HepG2 (cell line): ENCODE measurements around the gene ISY1. TPM values are rescaled to one million over a fixed set of nuclear protein-coding genes. Genes with fewer than 3 reads are reported as not detected.

ENCODE experiments used
- ASH2L ChIP-seq: fragments of 300-600, 200-600 bp; sonication (generic); IDR thresholded peaks from 2 replicates; pipeline ENCODE4 v1.7.0; 2017; ENCODE audit warnings: low read depth, mild to moderate bottlenecking, moderate library complexity, mixed read lengths, low read length; ENCODE audit not compliant: insufficient read length
- DPF2 ChIP-seq: sonication (generic); formaldehyde crosslinking; IDR thresholded peaks from 2 replicates; pipeline ENCODE4 v1.4.0; 2020; ENCODE audit warnings: mild to moderate bottlenecking, low read depth, missing genetic modification reagents, borderline replicate concordance
- HNF1A ChIP-seq, 2 experiments: sonication (generic) in 1 of 2; formaldehyde crosslinking in 1 of 2; IDR thresholded peaks; 2 replicates each; pipeline versions ENCODE4 v1.4.0 to v1.6.1; 2016 to 2020; ENCODE audit warnings: borderline replicate concordance in 1 of 2, low read depth in 1 of 2, mild to moderate bottlenecking in 1 of 2, missing genetic modification reagents in 1 of 2
- LCORL ChIP-seq, 2 experiments: fragments of 450-650 bp in 1 of 2; sonication (generic) in 1 of 2; formaldehyde crosslinking in 1 of 2; IDR thresholded peaks; 2 replicates each; pipeline versions ENCODE4 v1.5.0 to v1.6.1; 2017 to 2020; ENCODE audit warnings: antibody characterized with exemption in 1 of 2, missing genetic modification reagents in 1 of 2
- PRDM4 ChIP-seq: sonication (generic); formaldehyde crosslinking; IDR thresholded peaks from 2 replicates; pipeline ENCODE4 v1.9.0; 2021; ENCODE audit warnings: missing genetic modification reagents, borderline replicate concordance
- ZBTB10 ChIP-seq: sonication (generic); formaldehyde crosslinking; IDR thresholded peaks from 2 replicates; pipeline ENCODE4 v1.4.0; 2020; ENCODE audit warnings: missing genetic modification reagents, borderline replicate concordance
- ZBTB26 ChIP-seq: IDR thresholded peaks from 2 replicates; pipeline ENCODE4 v1.6.1; 2016; ENCODE audit warnings: missing compliant biosample characterization, missing genetic modification reagents, borderline replicate concordance
- ZHX1 ChIP-seq: sonication (generic); formaldehyde crosslinking; IDR thresholded peaks from 2 replicates; pipeline ENCODE4 v1.8.1; 2022; ENCODE audit warnings: low read depth, mild to moderate bottlenecking, missing genetic modification reagents
- ZIK1 ChIP-seq: sonication (generic); formaldehyde crosslinking; IDR thresholded peaks from 2 replicates; pipeline ENCODE4 v1.5.0; 2020; ENCODE audit warnings: mild to moderate bottlenecking, low read depth, missing genetic modification reagents, borderline replicate concordance
- ZNF326 ChIP-seq: sonication (generic); formaldehyde crosslinking; IDR thresholded peaks from 2 replicates; pipeline ENCODE4 v1.4.0; 2020; ENCODE audit warnings: missing genetic modification reagents, borderline replicate concordance
- ZSCAN25 ChIP-seq: sonication (generic); formaldehyde crosslinking; IDR thresholded peaks from 2 replicates; pipeline ENCODE4 v1.8.0; 2022; ENCODE audit warnings: mild to moderate bottlenecking, missing genetic modification reagents
- polyA plus RNA-seq, 8 experiments: library from polyadenylated mRNA; depleted of rRNA in 3 of 8; stranded (reverse) in 7 of 8; unstranded in 1 of 8; fragments of >200 nt; fragmentation: Illumina TruSeq in 4 of 8; extraction: Trizol in 4 of 8; gene quantifications; 2 replicates each; pipeline versions ENCODE4 v1.2.1 to v1.2.3, GENCODE V29; 2011 to 2016; ENCODE audit warnings: low read depth in 4 of 8, missing spikeins in 1 of 8, mixed read lengths in 1 of 8; ENCODE audit not compliant: insufficient read depth in 1 of 8
- total RNA-seq, 5 experiments: library from RNA; depleted of rRNA; stranded (reverse); fragments of >200 nt; fragmentation: Illumina TruSeq; extraction: Trizol; gene quantifications; 2 replicates each; pipeline ENCODE4 v1.2.3, GENCODE V29; 2016; ENCODE audit warnings: low read depth in 1 of 5

Gene ISY1
- total and polyA plus RNA-seq, 2 of the 13 experiments (the other 11 are each of a cell fraction or from before 2014, with no cell fraction given): 21.0 to 39.1 TPM

GRCh38 chr3:129183569-129184395, 22.9 kb upstream of the ISY1 start, which contains the start of gene CNBP (continued):
- TF ChIP-seq ZHX1 (CRISPR knock-in tag): no peak
- TF ChIP-seq ZBTB10 (CRISPR knock-in tag): no peak; the same call in 1 of the 2 replicates
- TF ChIP-seq ZBTB26 (CRISPR knock-in tag): peak; percentile 46; the same call in 1 of the 2 replicates
- TF ChIP-seq DPF2 (CRISPR knock-in tag): no peak
- TF ChIP-seq ZSCAN25 (CRISPR knock-in tag): no peak
- TF ChIP-seq ZIK1 (CRISPR knock-in tag): peak; percentile 9; the same call in 1 of the 2 replicates
- peak; percentile 54 for TF ChIP-seq ASH2L
- TF ChIP-seq ZNF326 (CRISPR knock-in tag): no peak
- peak; percentile 45; the same call in 1 of the 2 replicates for TF ChIP-seq LCORL (IDR thresholded peaks at IDR 0.05)
- TF ChIP-seq LCORL (CRISPR knock-in tag; IDR thresholded peaks at IDR 0.05): peak; percentile 49
- TF ChIP-seq PRDM4 (CRISPR knock-in tag): no peak; the same call in 1 of the 2 replicates
- TF ChIP-seq HNF1A (IDR thresholded peaks at IDR 0.05; ENCODE audit: low read depth): no peak
- peak; percentile 34; the same call in 1 of the 2 replicates for TF ChIP-seq HNF1A (CRISPR knock-in tag; IDR thresholded peaks at IDR 0.05; ENCODE audit: borderline replicate concordance)
